B cell (primary cell): Measurements from ENCODE around the gene ATP8B3. TPM values are rescaled to one million over a fixed set of nuclear protein-coding genes. Genes with fewer than 3 reads are reported as not detected.

Source experiments
- ATAC-seq: fragments of 200-7000 bp; cut with Tn5 transposase; one replicate; pipeline ENCODE4 v1.10.0; 2021; ENCODE audit warnings: low read depth, mild to moderate bottlenecking, moderate number of reproducible peaks, moderate library complexity
- CTCF ChIA-PET: fragments of 350-600 bp; sonication (Branson Sonifier 250); formaldehyde crosslinking; loops from one replicate; lab custom pipeline; 2021; ENCODE audit warnings: antibody characterized with exemption, inconsistent platforms; lab: Charles Lee
- POLR2A ChIA-PET: fragments of 350-600 bp; sonication (Branson Sonifier 250); formaldehyde crosslinking; loops from one replicate; lab custom pipeline; 2021; ENCODE audit warnings: antibody characterized with exemption; lab: Charles Lee
- DNase-seq: peaks from one replicate; pipeline ENCODE4 v3.0.0; 2013
- H2AFZ ChIP-seq: 2 replicates; pipeline ENCODE4 v1.6.1; 2012; ENCODE audit warnings: mild to moderate bottlenecking, low read depth, low read length; ENCODE audit not compliant: insufficient read depth, poor library complexity, severe bottlenecking
- H3K27ac ChIP-seq, 2 donors: 1 replicate in 1 of 2; 2 replicates in 1 of 2; pipeline ENCODE4 v1.5.1; 2012 to 2013; ENCODE audit warnings: low read length in 2 of 2, mild to moderate bottlenecking in 2 of 2, moderate library complexity in 1 of 2
- H3K27me3 ChIP-seq, 4 experiments: fragments of 200-600 bp in 1 of 4; sonication (generic) in 1 of 4; replicated peaks in 1 of 4; 1 replicate in 2 of 4; 2 replicates in 2 of 4; pipeline versions ENCODE4 v1.6.1 to v1.7.0; 2013 to 2016; ENCODE audit warnings: low read length in 3 of 4, mild to moderate bottlenecking in 2 of 4, mixed read lengths in 1 of 4, moderate library complexity in 1 of 4; ENCODE audit not compliant: insufficient read depth in 4 of 4, control insufficient read depth in 3 of 4; ENCODE audit errors: control extremely low read depth in 1 of 4
- H3K36me3 ChIP-seq, 2 experiments: replicated peaks in 1 of 2; 1 replicate in 1 of 2; 2 replicates in 1 of 2; pipeline versions ENCODE4 v1.6.1 to v1.7.1; 2013; ENCODE audit warnings: low read length in 1 of 2; ENCODE audit not compliant: insufficient read depth in 2 of 2, control insufficient read depth in 1 of 2; ENCODE audit errors: control extremely low read depth in 1 of 2, extremely low read depth in 1 of 2
- H3K4me1 ChIP-seq, 2 donors: fragments of 200-600 bp in 1 of 2; sonication (generic) in 1 of 2; 1 replicate in 1 of 2; 2 replicates in 1 of 2; pipeline versions ENCODE4 v1.5.1 to v1.6.1; 2013 to 2017; ENCODE audit warnings: low read length in 2 of 2; ENCODE audit not compliant: control insufficient read depth in 2 of 2, insufficient read depth in 2 of 2
- H3K4me2 ChIP-seq: replicated peaks from 2 replicates; pipeline ENCODE3; 2012; ENCODE audit warnings: mild to moderate bottlenecking, low read depth, low read length; ENCODE audit not compliant: poor library complexity, severe bottlenecking
- H3K4me3 ChIP-seq, 5 experiments: fragments of 200-600 bp in 1 of 5; sonication (generic) in 1 of 5; 1 replicate in 3 of 5; 2 replicates in 2 of 5; pipeline versions ENCODE4 v1.5.1 to v1.7.0; 2011 to 2016; ENCODE audit warnings: low read length in 4 of 5, mild to moderate bottlenecking in 4 of 5, low read depth in 2 of 5, control low read depth in 1 of 5, moderate library complexity in 1 of 5; ENCODE audit not compliant: insufficient read depth in 1 of 5; ENCODE audit errors: control extremely low read depth in 1 of 5, extremely low read depth in 1 of 5
- H3K79me2 ChIP-seq: fragments of 200-600 bp; sonication (generic); one replicate; pipeline ENCODE4 v1.6.0; 2016; ENCODE audit warnings: low read length; ENCODE audit not compliant: control insufficient read depth, insufficient read depth
- H3K9ac ChIP-seq: fragments of 200-600 bp; sonication (generic); 2 replicates; pipeline ENCODE4 v1.6.1; 2017; ENCODE audit warnings: mild to moderate bottlenecking, low read length, moderate library complexity
- H3K9me3 ChIP-seq, 3 donors: one replicate each; pipeline versions ENCODE4 v1.6.1 to v1.7.1; 2013; ENCODE audit warnings: low read length in 2 of 3; ENCODE audit not compliant: control insufficient read depth in 2 of 3, insufficient read depth in 1 of 3; ENCODE audit errors: control extremely low read depth in 1 of 3
- H4K20me1 ChIP-seq: 2 replicates; pipeline ENCODE4 v1.6.0; 2012; ENCODE audit warnings: mild to moderate bottlenecking, low read length; ENCODE audit not compliant: insufficient read depth, control insufficient read depth, poor library complexity, severe bottlenecking
- H3K27ac Mint-ChIP-seq: one replicate; pipeline ENCODE4 v1.8.0; 2021; ENCODE audit warnings: mixed read lengths
- H3K27me3 Mint-ChIP-seq: one replicate; pipeline ENCODE4 v1.8.0; 2021; ENCODE audit warnings: mixed read lengths
- H3K4me1 Mint-ChIP-seq: one replicate; pipeline ENCODE4 v1.8.0; 2021; ENCODE audit warnings: mixed read lengths
- H3K4me3 Mint-ChIP-seq: one replicate; pipeline ENCODE4 v1.8.0; 2021; ENCODE audit warnings: mixed read lengths
- H3K9me3 Mint-ChIP-seq: one replicate; pipeline ENCODE4 v1.8.0; 2022; ENCODE audit warnings: mixed read lengths; ENCODE audit not compliant: insufficient read depth
- EZH2 ChIP-seq: IDR thresholded peaks from 2 replicates; pipeline ENCODE4 v1.6.1; 2012; ENCODE audit warnings: borderline replicate concordance, low read depth, mild to moderate bottlenecking, moderate library complexity, low read length; ENCODE audit not compliant: insufficient read depth, poor library complexity, severe bottlenecking
- WGBS: methylation state at CpG from one replicate; pipeline ENCODE4 v1.1.5; 2013; ENCODE audit warnings: missing lambda C conversion rate; ENCODE audit not compliant: insufficient coverage; 5-methylcytosine and 5-hydroxymethylcytosine counted together
- intact Hi-C: fragments of 100-400 bp; cut with micrococcal nuclease; formaldehyde crosslinking; loops from one replicate; pipeline ENCODE4 v1.10.0; 2022
- polyA plus RNA-seq: library from polyadenylated mRNA; depleted of rRNA; stranded (reverse); fragments of >200 nt; gene quantifications from 2 replicates; pipeline ENCODE4 v1.2.3, GENCODE V29; 2012
- total RNA-seq, 2 donors: library from RNA; stranded (reverse); fragments of 120-200 nt in 1 of 2; gene quantifications; 1 replicate in 1 of 2; 2 replicates in 1 of 2; pipeline versions ENCODE4 v1.2.3 to v1.2.4, GENCODE V29; 2013 to 2022
- TF ChIP-seq, protein P1 (sequence below): fragments of 200-600 bp; IDR thresholded peaks from one replicate; pipeline ENCODE4 v1.8.0; 2022; ENCODE audit warnings: antibody characterized with exemption, mild to moderate bottlenecking

Gene ATP8B3
- total and polyA plus RNA-seq, 2 donors (not counting 1 experiment from before 2014, with no cell fraction given): 0.89 to 5.1 TPM

DNA sequence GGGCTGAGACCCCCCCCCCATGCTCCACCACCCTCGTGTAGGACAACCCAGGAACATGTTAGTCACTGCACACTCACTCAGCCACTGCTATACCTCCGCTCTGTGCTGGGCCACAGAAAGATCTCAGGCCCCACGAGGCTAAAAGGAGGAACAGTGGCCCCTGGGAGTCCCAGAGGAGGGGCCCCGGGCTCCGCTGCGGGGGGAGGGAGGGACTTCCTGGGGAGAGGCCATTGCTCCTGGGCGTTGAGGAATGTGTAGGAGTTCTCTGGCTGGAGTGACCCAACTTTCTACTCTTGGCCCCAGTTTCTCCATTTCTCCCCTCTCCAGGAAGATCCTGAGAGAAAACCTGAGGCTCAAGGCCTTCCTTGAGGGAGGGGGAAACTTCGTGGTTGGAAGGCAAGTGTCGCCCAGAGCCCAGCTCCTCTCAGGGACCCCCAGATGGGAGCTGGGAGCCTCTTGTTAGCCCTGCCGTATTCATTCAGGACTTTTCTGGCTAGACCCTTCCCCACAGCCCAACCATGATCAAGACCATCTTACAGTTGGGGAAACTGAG lies 45.2 kb downstream of the ATP8B3 start:
- Histone ChIP-seq H3K36me3 (no peaks in the 10 kb centered on the region), H3K4me3 (no peak overlapping the region), H4K20me1 (no peaks in the 10 kb centered on the region), H3K27me3 (peaks cover 0 to 95% (median 72%) of the 10 kb centered on the region in 4 experiments), H2AFZ (no peak overlapping the region), H3K9ac (no peak overlapping the region), H3K4me2 (peak overlapping the region; percentile 7), H3K4me1 (peaks cover 16 to 34% of the 10 kb centered on the region in 2 donors), H3K79me2 (no peaks in the 10 kb centered on the region), H3K9me3 (peaks cover 0 to 83% (median 14%) of the 10 kb centered on the region in 3 donors), H3K27ac (no peak overlapping the region)
- 7% methylated on average over 5 of the region's 10 CpGs for WGBS
- Mint-ChIP-seq H3K27ac (no peak overlapping the region), H3K4me1 (peaks cover 4% of the 10 kb centered on the region), H3K4me3 (no peak overlapping the region), H3K9me3 (peaks cover 3% of the 10 kb centered on the region), H3K27me3 (peaks cover 60% of the 10 kb centered on the region)
- ATAC-seq (peak; percentile 22), DNase-seq (no peak)
- POLR2A ChIA-PET: no interaction called here
- CTCF ChIA-PET: interaction anchor here (0.6 to 3.7 kb wide), 16 partner anchors 12 to 224 kb away, joined by 3 to 28 read pairs (median 4); partner anchors contain the start of gene UQCR11
- TF ChIP-seq, protein P1, sequence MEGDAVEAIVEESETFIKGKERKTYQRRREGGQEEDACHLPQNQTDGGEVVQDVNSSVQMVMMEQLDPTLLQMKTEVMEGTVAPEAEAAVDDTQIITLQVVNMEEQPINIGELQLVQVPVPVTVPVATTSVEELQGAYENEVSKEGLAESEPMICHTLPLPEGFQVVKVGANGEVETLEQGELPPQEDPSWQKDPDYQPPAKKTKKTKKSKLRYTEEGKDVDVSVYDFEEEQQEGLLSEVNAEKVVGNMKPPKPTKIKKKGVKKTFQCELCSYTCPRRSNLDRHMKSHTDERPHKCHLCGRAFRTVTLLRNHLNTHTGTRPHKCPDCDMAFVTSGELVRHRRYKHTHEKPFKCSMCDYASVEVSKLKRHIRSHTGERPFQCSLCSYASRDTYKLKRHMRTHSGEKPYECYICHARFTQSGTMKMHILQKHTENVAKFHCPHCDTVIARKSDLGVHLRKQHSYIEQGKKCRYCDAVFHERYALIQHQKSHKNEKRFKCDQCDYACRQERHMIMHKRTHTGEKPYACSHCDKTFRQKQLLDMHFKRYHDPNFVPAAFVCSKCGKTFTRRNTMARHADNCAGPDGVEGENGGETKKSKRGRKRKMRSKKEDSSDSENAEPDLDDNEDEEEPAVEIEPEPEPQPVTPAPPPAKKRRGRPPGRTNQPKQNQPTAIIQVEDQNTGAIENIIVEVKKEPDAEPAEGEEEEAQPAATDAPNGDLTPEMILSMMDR: no peak
- intact Hi-C loops: loop anchor here (1.0 to 5.0 kb wide), 4 partner anchors 95 to 221 kb away; partner anchors contain the start of gene UQCR11

DNA sequence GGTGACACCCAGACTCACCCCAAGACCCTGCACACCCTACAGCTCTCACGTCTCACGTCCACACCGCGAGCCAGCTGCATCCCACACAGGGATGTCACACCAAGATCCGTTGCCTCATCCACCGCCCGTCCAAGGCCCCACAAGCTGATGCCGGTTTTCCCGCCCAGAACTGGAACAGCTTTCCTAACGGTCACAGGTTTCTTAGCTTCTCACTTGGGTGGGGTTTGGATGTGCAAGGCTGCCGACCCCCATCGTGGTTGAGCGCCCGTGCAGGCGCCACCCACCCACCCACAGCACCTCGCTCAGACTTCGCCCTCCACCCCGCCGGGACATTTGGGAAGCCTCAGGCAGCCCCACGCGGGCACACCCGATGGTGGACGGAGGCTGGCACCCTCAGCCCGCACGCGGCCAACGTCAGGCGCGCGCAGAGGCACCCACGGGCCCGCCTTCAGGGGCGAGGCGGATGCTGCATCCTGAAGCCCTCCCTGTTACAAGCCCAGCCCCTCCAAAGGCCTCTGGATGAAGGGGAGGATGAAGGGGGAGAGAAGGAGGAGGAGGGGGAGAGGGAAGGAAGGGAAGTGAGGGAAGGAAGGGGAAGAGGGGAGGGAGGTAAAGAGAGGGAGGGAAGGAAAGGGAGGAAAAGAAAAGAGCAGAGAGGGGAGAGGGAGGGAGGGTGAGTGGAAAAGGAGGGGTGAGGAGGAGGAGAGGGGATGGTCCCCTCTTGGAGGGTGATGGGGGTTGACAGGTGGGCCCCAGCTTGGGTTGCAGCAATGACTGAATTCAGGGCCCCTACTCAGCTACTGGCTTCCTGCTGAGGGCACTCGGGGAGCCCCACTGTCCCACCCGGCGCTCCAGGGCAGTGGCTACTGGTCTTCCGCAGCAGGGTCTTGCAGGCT lies 45.9 kb downstream of the ATP8B3 start:
- no peak overlapping the region for H3K9ac ChIP-seq
- no peaks in the 10 kb centered on the region for H3K36me3 ChIP-seq
- H3K27ac ChIP-seq: no peak overlapping the region
- H3K4me1 ChIP-seq: peaks cover 16 to 34% of the 10 kb centered on the region in 2 donors
- no peaks in the 10 kb centered on the region for H3K79me2 ChIP-seq
- CTCF ChIA-PET: interaction anchor here (0.5 to 3.7 kb wide), 17 partner anchors 15 to 322 kb away, joined by 3 to 28 read pairs (median 4); partner anchors contain the start of gene UQCR11
- Mint-ChIP-seq H3K9me3 (peaks cover 2% of the 10 kb centered on the region), H3K4me1 (peaks cover 4% of the 10 kb centered on the region), H3K4me3 (no peak overlapping the region), H3K27me3 (peaks cover 63% of the 10 kb centered on the region), H3K27ac (peak overlapping the region; percentile 37)
- no peak for ATAC-seq
- H2AFZ ChIP-seq: no peak overlapping the region
- TF ChIP-seq EZH2: peak; percentile 68
- TF ChIP-seq, protein P1: no peak
- H3K9me3 ChIP-seq: peaks cover 0 to 84% (median 10%) of the 10 kb centered on the region in 3 donors
- H3K4me2 ChIP-seq: peak overlapping the region; percentile 11
- POLR2A ChIA-PET: no interaction called here
- no peak overlapping the region for H3K4me3 ChIP-seq
- 13% methylated on average over 27 of the region's 38 CpGs for WGBS
- peaks cover 0 to 97% (median 72%) of the 10 kb centered on the region in 4 experiments for H3K27me3 ChIP-seq
- DNase-seq: peak; percentile 39
- H4K20me1 ChIP-seq: no peaks in the 10 kb centered on the region
- intact Hi-C loops: loop anchor here (2.0 to 5.0 kb wide), 2 partner anchors 141 to 159 kb away; partner anchors contain the start of gene UQCR11
